NB4 (cell line): ENCODE measurements around the gene HTR2A.

Experiments
- DNase-seq: peaks from one replicate; pipeline ENCODE4 v3.0.0; 2010; ENCODE audit warnings: low read depth
- H3K4me3 ChIP-seq: one replicate; pipeline ENCODE4 v1.5.1; 2011; ENCODE audit warnings: mild to moderate bottlenecking, low read depth, low read length, moderate library complexity
- MYC ChIP-seq: IDR thresholded peaks from 2 replicates; pipeline ENCODE4 v1.6.1; 2011; ENCODE audit warnings: low read depth, low read length
- POLR2A ChIP-seq: IDR thresholded peaks from 2 replicates; pipeline ENCODE4 v1.6.1; 2011; ENCODE audit warnings: mild to moderate bottlenecking; ENCODE audit not compliant: insufficient read length; ENCODE audit errors: extremely low read depth
- TF ChIP-seq, protein P1 (sequence below): IDR thresholded peaks from one replicate; pipeline ENCODE4 v1.5.1; 2012; ENCODE audit warnings: low read depth, low read length
- TF ChIP-seq, protein P2 (sequence below): IDR thresholded peaks from 2 replicates; pipeline ENCODE4 v1.6.1; 2011; ENCODE audit warnings: low read depth, low read length

HTR2A gene

DNA sequence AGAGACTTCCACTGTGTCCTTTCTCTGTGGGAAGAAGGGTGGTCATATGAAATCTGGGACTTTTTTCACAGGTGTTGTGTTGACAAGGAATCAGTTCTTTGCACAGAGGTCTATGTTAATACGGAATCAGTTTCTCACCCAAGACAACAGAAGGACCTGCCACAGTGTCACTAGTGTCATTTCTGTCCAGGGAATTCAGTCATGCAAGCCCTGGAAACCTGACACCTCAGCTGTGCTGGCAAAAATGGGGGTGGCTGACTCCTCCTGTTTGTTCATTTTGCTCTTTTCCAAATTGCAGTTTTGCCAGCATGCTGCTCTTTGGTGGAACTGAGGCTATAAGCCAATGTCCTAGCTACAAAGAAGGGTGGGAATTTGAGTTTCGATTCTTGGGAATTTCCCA, 50.1 kb downstream of the HTR2A start:
- DNase-seq = no peak
- TF ChIP-seq MYC = no peak
- TF ChIP-seq, protein P1, sequence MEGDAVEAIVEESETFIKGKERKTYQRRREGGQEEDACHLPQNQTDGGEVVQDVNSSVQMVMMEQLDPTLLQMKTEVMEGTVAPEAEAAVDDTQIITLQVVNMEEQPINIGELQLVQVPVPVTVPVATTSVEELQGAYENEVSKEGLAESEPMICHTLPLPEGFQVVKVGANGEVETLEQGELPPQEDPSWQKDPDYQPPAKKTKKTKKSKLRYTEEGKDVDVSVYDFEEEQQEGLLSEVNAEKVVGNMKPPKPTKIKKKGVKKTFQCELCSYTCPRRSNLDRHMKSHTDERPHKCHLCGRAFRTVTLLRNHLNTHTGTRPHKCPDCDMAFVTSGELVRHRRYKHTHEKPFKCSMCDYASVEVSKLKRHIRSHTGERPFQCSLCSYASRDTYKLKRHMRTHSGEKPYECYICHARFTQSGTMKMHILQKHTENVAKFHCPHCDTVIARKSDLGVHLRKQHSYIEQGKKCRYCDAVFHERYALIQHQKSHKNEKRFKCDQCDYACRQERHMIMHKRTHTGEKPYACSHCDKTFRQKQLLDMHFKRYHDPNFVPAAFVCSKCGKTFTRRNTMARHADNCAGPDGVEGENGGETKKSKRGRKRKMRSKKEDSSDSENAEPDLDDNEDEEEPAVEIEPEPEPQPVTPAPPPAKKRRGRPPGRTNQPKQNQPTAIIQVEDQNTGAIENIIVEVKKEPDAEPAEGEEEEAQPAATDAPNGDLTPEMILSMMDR = no peak
- TF ChIP-seq POLR2A = no peak
- TF ChIP-seq, protein P2, sequence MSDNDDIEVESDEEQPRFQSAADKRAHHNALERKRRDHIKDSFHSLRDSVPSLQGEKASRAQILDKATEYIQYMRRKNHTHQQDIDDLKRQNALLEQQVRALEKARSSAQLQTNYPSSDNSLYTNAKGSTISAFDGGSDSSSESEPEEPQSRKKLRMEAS = no peak
- no peak overlapping the region for H3K4me3 ChIP-seq

DNA sequence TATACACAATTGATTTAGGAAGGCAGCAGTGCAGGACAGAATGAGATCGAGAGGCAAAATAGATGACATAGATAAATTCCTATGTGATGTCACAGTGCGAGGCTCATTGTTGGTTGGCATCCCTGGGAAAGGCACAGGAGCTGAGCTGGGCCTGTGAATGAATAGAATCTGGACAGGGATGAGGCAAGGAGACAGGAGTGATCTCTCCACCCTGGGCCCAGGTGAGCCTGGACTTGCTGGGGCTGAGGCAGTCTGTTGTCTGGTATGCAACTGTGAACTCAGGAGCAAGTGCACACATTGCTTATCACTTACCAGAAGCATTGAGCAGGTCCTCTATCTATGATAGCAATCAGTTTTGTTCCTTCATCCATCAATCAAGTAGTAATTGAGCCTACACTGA, 51.7 kb downstream of the HTR2A start:
- no peak overlapping the region for H3K4me3 ChIP-seq
- TF ChIP-seq POLR2A = no peak
- TF ChIP-seq MYC = no peak
- TF ChIP-seq, protein P2 = no peak
- TF ChIP-seq, protein P1 = no peak
- no peak for DNase-seq

DNA sequence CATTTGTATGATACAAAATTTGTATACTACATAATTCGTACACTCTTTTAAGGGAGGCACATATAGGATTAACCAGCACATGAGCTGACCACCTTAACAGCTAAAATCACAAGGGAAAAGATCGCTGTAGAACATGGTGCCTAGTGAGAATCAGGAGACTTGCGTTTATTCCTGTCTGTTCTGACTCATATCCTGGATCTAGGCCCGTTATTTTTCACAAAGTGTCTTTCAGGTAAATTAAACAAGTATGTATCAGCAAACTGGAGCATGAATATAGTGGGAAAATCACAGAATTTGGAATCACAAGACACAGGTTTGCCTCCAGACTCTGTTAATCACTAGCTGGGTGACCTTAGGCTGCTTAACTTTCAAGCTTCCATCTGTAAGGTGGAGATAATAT, 52.4 kb downstream of the HTR2A start:
- TF ChIP-seq POLR2A = no peak
- TF ChIP-seq, protein P2 = no peak
- TF ChIP-seq MYC = no peak
- TF ChIP-seq, protein P1 = no peak
- H3K4me3 ChIP-seq = no peak overlapping the region
- DNase-seq = no peak

DNA sequence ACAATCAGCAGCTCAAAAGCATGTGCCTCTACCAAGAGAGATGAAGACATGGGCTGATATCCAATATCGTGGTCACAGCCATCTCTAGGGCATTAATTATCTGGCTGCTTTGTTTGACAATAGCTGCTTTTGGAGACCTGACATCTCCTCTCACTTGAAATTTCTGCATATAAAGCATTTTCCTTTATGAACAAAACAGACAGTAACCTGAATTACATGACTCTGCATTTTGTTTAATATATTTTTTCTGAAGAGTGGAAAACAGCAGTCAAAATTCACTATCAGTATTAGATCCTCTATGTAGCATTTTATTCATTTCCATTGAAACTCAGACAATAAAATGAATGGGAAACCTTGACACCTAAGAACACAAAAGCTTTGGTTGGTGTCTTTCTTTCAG, 57.5 kb downstream of the HTR2A start:
- DNase-seq = no peak
- TF ChIP-seq MYC (no peak), POLR2A (no peak)
- TF ChIP-seq, protein P2 = no peak
- TF ChIP-seq, protein P1 = no peak
- no peak overlapping the region for H3K4me3 ChIP-seq

DNA sequence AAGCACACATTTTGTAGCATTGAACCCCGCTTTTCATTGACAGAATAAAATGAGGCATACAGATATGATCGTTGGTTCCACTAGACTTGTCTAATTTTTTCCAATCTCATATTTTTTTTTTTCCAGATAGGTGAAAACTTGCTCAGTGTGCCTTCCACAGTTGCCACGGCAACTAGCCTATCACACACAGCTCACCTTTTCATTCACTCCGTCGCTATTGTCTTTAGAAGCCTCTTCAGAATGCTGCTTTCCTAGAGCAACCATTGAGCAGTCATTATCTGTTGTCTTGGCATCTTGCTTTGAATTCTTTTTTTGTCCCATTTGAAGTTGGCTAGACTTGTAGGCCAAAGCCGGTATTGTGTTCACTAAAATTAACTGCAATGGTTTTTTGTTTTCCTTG, 62.2 kb downstream of the HTR2A start:
- TF ChIP-seq, protein P1 = no peak
- no peak for TF ChIP-seq POLR2A
- TF ChIP-seq MYC = no peak
- TF ChIP-seq, protein P2 = no peak
- no peak for DNase-seq
- no peak overlapping the region for H3K4me3 ChIP-seq

DNA sequence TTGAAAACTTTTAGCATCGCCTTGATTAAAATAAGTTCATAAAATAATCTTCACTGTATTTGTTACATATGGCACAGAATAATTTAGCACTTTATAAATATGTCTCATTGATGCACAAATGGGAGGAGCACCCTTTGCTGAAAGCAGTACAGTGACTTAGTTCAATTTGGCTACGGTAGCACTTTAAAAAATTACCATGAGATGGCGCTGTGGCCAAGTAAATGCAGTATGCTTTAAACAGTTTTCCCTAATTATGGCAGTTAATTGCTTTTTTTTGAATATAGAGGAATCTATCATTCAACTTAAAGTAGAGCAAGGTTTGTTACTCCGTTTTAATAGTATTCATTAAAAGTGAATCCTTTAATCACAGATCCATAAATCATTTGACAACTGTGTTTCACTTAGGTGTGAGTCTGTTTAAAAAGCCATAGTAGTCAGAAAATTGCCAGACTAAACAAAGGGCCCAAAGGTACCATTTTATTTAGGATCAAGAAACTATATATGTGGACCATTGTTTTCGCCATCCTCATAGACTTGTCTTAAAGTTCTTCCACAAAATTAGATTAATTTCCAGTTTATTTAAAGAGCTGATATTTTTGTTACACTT, 65.2 kb downstream of the HTR2A start:
- TF ChIP-seq, protein P1 = peak; percentile 70
- no peak for TF ChIP-seq MYC
- peak; percentile 70 for DNase-seq
- H3K4me3 ChIP-seq = no peak overlapping the region
